Stomach (tissue), 9 donors: ENCODE data around the gene SENP1. TPM values are rescaled to one million over a fixed set of nuclear protein-coding genes. Genes with fewer than 3 reads are reported as not detected.

Experiments used
- DNase-seq, 2 donors: peaks; one replicate each; pipeline versions ENCODE4 v3.0.0 to v3.0.0-alpha.2; 2013 to 2019
- H3K27ac ChIP-seq, 5 donors: fragments of 200-600 bp in 4 of 5; sonication (generic) in 4 of 5; one replicate each; pipeline ENCODE4 v1.5.1; 2013 to 2019; ENCODE audit warnings: mild to moderate bottlenecking in 1 of 5, moderate library complexity in 1 of 5
- H3K27me3 ChIP-seq, 3 donors: fragments of 200-600 bp; sonication (generic); one replicate each; pipeline ENCODE4 v1.5.1; 2017 to 2019; ENCODE audit warnings: mixed run types in 1 of 3
- H3K36me3 ChIP-seq, 4 donors: fragments of 200-600 bp; sonication (generic); 1 replicate in 3 of 4; 2 replicates in 1 of 4; pipeline ENCODE4 v1.5.1; 2016 to 2019
- H3K4me1 ChIP-seq, 4 donors: fragments of 200-600 bp; sonication (generic); one replicate each; pipeline ENCODE4 v1.5.1; 2016 to 2019
- H3K4me3 ChIP-seq, 4 donors: fragments of 200-600 bp; sonication (generic) in 3 of 4; one replicate each; pipeline ENCODE4 v1.5.1; 2016 to 2019; ENCODE audit warnings: mild to moderate bottlenecking in 1 of 4
- H3K9me3 ChIP-seq, 4 donors: fragments of 200-600 bp; sonication (generic); one replicate each; pipeline ENCODE4 v1.5.1; 2016 to 2019
- CTCF ChIP-seq, 7 experiments: fragments of 450-650 bp in 4 of 7; fragments of 200-600 bp in 3 of 7; sonication (generic) in 3 of 7; IDR thresholded peaks; one replicate each; pipeline ENCODE4 v1.5.1; 2016 to 2019; ENCODE audit warnings: antibody characterized with exemption in 7 of 7, control low read depth in 2 of 7, mild to moderate bottlenecking in 1 of 7
- EP300 ChIP-seq: sonication (generic); formaldehyde crosslinking; IDR thresholded peaks from one replicate; pipeline ENCODE4 v1.6.1; 2017; ENCODE audit warnings: antibody characterized with exemption
- POLR2A ChIP-seq, 4 donors: fragments of 450-650 bp; IDR thresholded peaks; one replicate each; pipeline ENCODE4 v1.6.1; 2016; ENCODE audit warnings: antibody characterized with exemption in 4 of 4, control low read depth in 2 of 4, mild to moderate bottlenecking in 1 of 4, moderate library complexity in 1 of 4
- POLR2AphosphoS5 ChIP-seq, 3 donors: sonication (generic); formaldehyde crosslinking; IDR thresholded peaks; one replicate each; pipeline ENCODE4 v1.6.1; 2016; ENCODE audit warnings: antibody characterized with exemption in 3 of 3
- WGBS, 5 donors: extraction: QIAGEN DNeasy Blood & Tissue Kit in 3 of 5; methylation state at CpG; one replicate each; pipeline versions ENCODE4 v1.1.5 to v1.1.7; 2013 to 2018; 5-methylcytosine and 5-hydroxymethylcytosine counted together
- intact Hi-C: fragments of 100-400 bp; cut with DNase I; formaldehyde crosslinking; loops from one replicate; pipeline ENCODE4 v1.15.1; 2023; ENCODE audit warnings: low total_unique reads
- polyA plus RNA-seq, 3 donors: library from polyadenylated mRNA; stranded (reverse); fragments of 200-250 nt; gene quantifications; one replicate each; pipeline ENCODE4 v1.2.3, GENCODE V29; 2013
- total RNA-seq, 5 donors: library from RNA; depleted of rRNA; stranded (reverse); fragments of >200 nt; gene quantifications; one replicate each; pipeline versions ENCODE4 v1.1.0 to v1.2.3, GENCODE V29; 2014 to 2016
- donor health status: healthy with polysubstance abuse.
- donor health status: Bipolar disorder and iron deficiency.
- donor health status: healthy.

SENP1 gene
- total and polyA plus RNA-seq, 8 donors = 2.9 to 27.5 (median 10.6) TPM

- DNase-seq = no peak
- TF ChIP-seq POLR2A (IDR thresholded peaks at IDR 0.05) (no peak), EP300 (no peak), CTCF (IDR thresholded peaks at IDR 0.05) (no peak), POLR2AphosphoS5 (IDR thresholded peaks at IDR 0.05) (no peak)
- no peak overlapping the region for H3K4me3 ChIP-seq
- WGBS, 5 donors = 91 to 100% (median 92%) methylated on average over 2 of the region's 2 CpGs
- no peaks in the 10 kb centered on the region for H3K27me3 ChIP-seq
- H3K27ac ChIP-seq = no peak overlapping the region
- H3K9me3 ChIP-seq = no peaks in the 10 kb centered on the region
- peaks cover 20 to 88% (median 83%) of the 10 kb centered on the region in 4 donors for H3K36me3 ChIP-seq
- intact Hi-C loops = no loop called here
- no peaks in the 10 kb centered on the region for H3K4me1 ChIP-seq
Observed at GRCh38 chr12:48131517-48131916, 25.6 kb upstream of the SENP1 start.

GRCh38 chr12:48129376-48129775 lies 23.5 kb upstream of the SENP1 start:
- Histone ChIP-seq H3K9me3 (no peaks in the 10 kb centered on the region), H3K4me3 (no peak overlapping the region), H3K4me1 (no peaks in the 10 kb centered on the region), H3K27me3 (no peaks in the 10 kb centered on the region), H3K36me3 (peaks cover 18 to 85% (median 76%) of the 10 kb centered on the region in 4 donors), H3K27ac (no peak overlapping the region)
- 57 to 81% (median 71%) methylated on average over 1 of the region's 1 CpG for WGBS, 5 donors
- intact Hi-C loops = no loop called here
- no peak for DNase-seq
- TF ChIP-seq CTCF (IDR thresholded peaks at IDR 0.05) = no peak
- no peak for TF ChIP-seq EP300
- TF ChIP-seq POLR2AphosphoS5 (IDR thresholded peaks at IDR 0.05) = no peak
- TF ChIP-seq POLR2A (IDR thresholded peaks at IDR 0.05) = no peak

- intact Hi-C loops = no loop called here
- DNase-seq = no peak
- Histone ChIP-seq H3K27ac (no peak overlapping the region), H3K27me3 (no peaks in the 10 kb centered on the region), H3K36me3 (peaks cover 12 to 85% (median 74%) of the 10 kb centered on the region in 4 donors), H3K9me3 (no peaks in the 10 kb centered on the region), H3K4me1 (no peaks in the 10 kb centered on the region), H3K4me3 (no peak overlapping the region)
- 95 to 100% (median 100%) methylated on average over 1 of the region's 1 CpG for WGBS, 5 donors
- TF ChIP-seq POLR2AphosphoS5 (IDR thresholded peaks at IDR 0.05) (no peak), POLR2A (IDR thresholded peaks at IDR 0.05) (no peak), EP300 (no peak), CTCF (IDR thresholded peaks at IDR 0.05) (no peak)
Observed at GRCh38 chr12:48128800-48129199, 22.9 kb upstream of the SENP1 start.

- H3K27ac ChIP-seq = peak overlapping the region in 1 of 5 donors; percentile 34
- H3K9me3 ChIP-seq = no peaks in the 10 kb centered on the region
- no peak for DNase-seq
- H3K4me3 ChIP-seq = no peak overlapping the region
- WGBS, 5 donors = 89 to 100% (median 93%) methylated on average over 2 of the region's 2 CpGs
- H3K27me3 ChIP-seq = no peaks in the 10 kb centered on the region
- peaks cover 4 to 80% (median 69%) of the 10 kb centered on the region in 4 donors for H3K36me3 ChIP-seq
- H3K4me1 ChIP-seq = no peaks in the 10 kb centered on the region
- intact Hi-C loops = no loop called here
- TF ChIP-seq POLR2A (IDR thresholded peaks at IDR 0.05) (no peak), CTCF (IDR thresholded peaks at IDR 0.05) (no peak), EP300 (no peak), POLR2AphosphoS5 (IDR thresholded peaks at IDR 0.05) (no peak)
Observed at GRCh38 chr12:48126953-48127630, 21.2 kb upstream of the SENP1 start.
